ENCODE data around the gene APOBEC3B. TPM values are rescaled to one million over a fixed set of nuclear protein-coding genes. Genes with fewer than 3 reads are reported as not detected.
A peak's percentile ranks its signal among the peaks of the same experiment; 100 is the strongest.

The APOBEC3B gene
- total and polyA plus RNA-seq, 12 donors, result 0.29 to 6.4 (median 1.2) TPM

GRCh38 chr22:38967451-38968450 lies 14.4 kb upstream of the APOBEC3B start:
- H3K4me3 ChIP-seq, result no peak overlapping the region
- intact Hi-C loops (cut with DNase I), result no loop called here
- H3K27me3 ChIP-seq, result peaks cover 0 to 20% (median 4%) of the 10 kb centered on the region in 7 donors
- H3K36me3 ChIP-seq, result no peaks in the 10 kb centered on the region
- ATAC-seq (peak in 7 of 8 donors; percentile 33 to 74 (median 59)), DNase-seq (peak in 1 of 2 donors; percentile 24)
- peaks cover 0 to 31% (median 0%) of the 10 kb centered on the region in 9 donors for H3K4me1 ChIP-seq
- peak overlapping the region in 2 of 10 donors; percentile 40 to 81 for H3K27ac ChIP-seq
- 71 to 79% methylated on average over 15 of the region's 15 CpGs for WGBS, 2 donors
- H3K9me3 ChIP-seq, result no peaks in the 10 kb centered on the region
- TF ChIP-seq CTCF (IDR thresholded peaks at IDR 0.05), result no peak

- DNase-seq, result no peak
- ATAC-seq, result no peak
- H3K4me1 ChIP-seq, result peaks cover 0 to 38% (median 0%) of the 10 kb centered on the region in 9 donors
- no peak for TF ChIP-seq CTCF (IDR thresholded peaks at IDR 0.05)
- no peak overlapping the region for H3K27ac ChIP-seq
- no peak overlapping the region for H3K4me3 ChIP-seq
- intact Hi-C loops (cut with DNase I), result no loop called here
- peaks cover 0 to 31% (median 4%) of the 10 kb centered on the region in 7 donors for H3K27me3 ChIP-seq
- no peaks in the 10 kb centered on the region for H3K9me3 ChIP-seq
- no peaks in the 10 kb centered on the region for H3K36me3 ChIP-seq
- 81 to 85% methylated on average over 11 of the region's 11 CpGs for WGBS, 2 donors
These were observed 13.3 kb upstream of the APOBEC3B start for GRCh38 chr22:38968801-38969200.

- H3K36me3 ChIP-seq, result no peaks in the 10 kb centered on the region
- intact Hi-C loops (cut with DNase I), result no loop called here
- WGBS, 2 donors, result 44 to 49% methylated on average over 8 of the region's 8 CpGs
- DNase-seq (no peak), ATAC-seq (no peak)
- H3K27ac ChIP-seq, result no peak overlapping the region
- no peak for TF ChIP-seq CTCF (IDR thresholded peaks at IDR 0.05)
- peaks cover 0 to 41% (median 0%) of the 10 kb centered on the region in 9 donors for H3K4me1 ChIP-seq
- H3K4me3 ChIP-seq, result no peak overlapping the region
- no peaks in the 10 kb centered on the region for H3K9me3 ChIP-seq
- peaks cover 0 to 32% (median 4%) of the 10 kb centered on the region in 7 donors for H3K27me3 ChIP-seq
These were observed 11.6 kb upstream of the APOBEC3B start for GRCh38 chr22:38970551-38970950.

GRCh38 chr22:38971202-38971601 lies 10.9 kb upstream of the APOBEC3B start:
- 81 to 86% methylated on average over 5 of the region's 5 CpGs for WGBS, 2 donors
- DNase-seq, result no peak
- TF ChIP-seq CTCF (IDR thresholded peaks at IDR 0.05), result no peak
- intact Hi-C loops (cut with DNase I), result no loop called here
- Histone ChIP-seq H3K9me3 (peaks cover 0 to 3% (median 0%) of the 10 kb centered on the region in 11 donors), H3K36me3 (no peaks in the 10 kb centered on the region), H3K27ac (no peak overlapping the region), H3K4me1 (peaks cover 0 to 41% (median 0%) of the 10 kb centered on the region in 9 donors), H3K27me3 (peaks cover 0 to 27% (median 4%) of the 10 kb centered on the region in 7 donors), H3K4me3 (no peak overlapping the region)
- no peak for ATAC-seq

Data from heart right ventricle (tissue), 16 donors.